ENCODE measurements around the gene NFYC.

NFYC gene

GRCh38 chr1:40818264-40818961, 126.9 kb downstream of the NFYC start:
- FAIRE-seq (no peak), DNase-seq (ENCODE audit: insufficient read length, low spot score) (no peak)
- no peak for TF ChIP-seq CTCF (IDR thresholded peaks at IDR 0.05; ENCODE audit: insufficient read depth, missing control alignments)

GRCh38 chr1:40819101-40819500, 127.6 kb downstream of the NFYC start:
- no peak for TF ChIP-seq CTCF (IDR thresholded peaks at IDR 0.05; ENCODE audit: insufficient read depth, missing control alignments)
- no peak for FAIRE-seq
- no peak for DNase-seq (ENCODE audit: insufficient read length, low spot score)

GRCh38 chr1:40820251-40820797, 128.8 kb downstream of the NFYC start:
- DNase-seq (ENCODE audit: insufficient read length, low spot score) (no peak), FAIRE-seq (no peak)
- TF ChIP-seq CTCF (IDR thresholded peaks at IDR 0.05; ENCODE audit: insufficient read depth, missing control alignments), result no peak

All from D721Med (cell line).